Neural cell (in vitro differentiated cells): ENCODE data around the gene PCDH11X. TPM values are rescaled to one million over a fixed set of nuclear protein-coding genes. Genes with fewer than 3 reads are reported as not detected.
"Not testable (repeated sequence)": the region's sequence is repeated elsewhere in the genome, so short reads cannot be mapped to it uniquely, and the experiment has no call there.

ENCODE experiments used
- H2AFZ ChIP-seq: fragments of 200-600, 300-800 bp; sonication (generic), shearing (Covaris generic); 2 replicates; pipeline ENCODE4 v1.6.0; 2014; ENCODE audit warnings: low read depth, mild to moderate bottlenecking, antibody characterized with exemption, low read length, moderate library complexity
- H3F3A ChIP-seq: fragments of 200-600 bp; shearing (Covaris generic); 2 replicates; pipeline ENCODE4 v1.6.1; 2016; ENCODE audit warnings: mild to moderate bottlenecking, moderate library complexity, mixed read lengths, antibody characterized with exemption, low read length; ENCODE audit not compliant: insufficient read depth, poor library complexity, severe bottlenecking
- H3K27ac ChIP-seq: fragments of 200-600, 300-800 bp; sonication (generic), shearing (Covaris generic); 2 replicates; pipeline ENCODE4 v1.5.1; 2014; ENCODE audit warnings: mild to moderate bottlenecking, low read length, moderate library complexity
- H3K27me3 ChIP-seq: fragments of 300-800, 200-600 bp; sonication (generic), shearing (Covaris generic); 2 replicates; pipeline ENCODE4 v1.6.0; 2014; ENCODE audit warnings: mild to moderate bottlenecking, low read depth, low read length, moderate library complexity; ENCODE audit not compliant: insufficient read depth
- H3K36me3 ChIP-seq: fragments of 300-800, 200-600 bp; sonication (generic), shearing (Covaris generic); 2 replicates; pipeline ENCODE4 v1.5.1; 2014; ENCODE audit warnings: mild to moderate bottlenecking, antibody characterized with exemption, low read length, moderate library complexity; ENCODE audit not compliant: insufficient read depth
- H3K4me2 ChIP-seq: fragments of 300-800, 200-600 bp; sonication (generic), shearing (Covaris generic); 2 replicates; pipeline ENCODE4 v1.6.0; 2014; ENCODE audit warnings: mild to moderate bottlenecking, low read length
- H3K4me3 ChIP-seq: fragments of 300-800, 200-600 bp; sonication (generic), shearing (Covaris generic); 2 replicates; pipeline ENCODE4 v1.5.1; 2014; ENCODE audit warnings: mild to moderate bottlenecking, low read length, moderate library complexity
- H3K79me2 ChIP-seq: fragments of 200-600 bp; shearing (Covaris generic); replicated peaks from 2 replicates; pipeline ENCODE4 v1.6.0; 2014; ENCODE audit warnings: mild to moderate bottlenecking, low read length, moderate library complexity; ENCODE audit not compliant: insufficient read depth
- H3K9ac ChIP-seq: fragments of 300-800, 200-600 bp; sonication (generic), shearing (Covaris generic); 2 replicates; pipeline ENCODE4 v1.6.1; 2016; ENCODE audit warnings: mild to moderate bottlenecking, low read length, mixed read lengths
- H3K9me2 ChIP-seq: fragments of 200-600 bp; shearing (Covaris generic); 2 replicates; pipeline ENCODE4 v1.6.1; 2016; ENCODE audit warnings: mild to moderate bottlenecking, low read length, mixed read lengths; ENCODE audit not compliant: insufficient read depth
- H3K9me3 ChIP-seq: fragments of 200-600, 300-800 bp; sonication (generic), shearing (Covaris generic); 2 replicates; pipeline ENCODE4 v1.6.1; 2016; ENCODE audit warnings: mild to moderate bottlenecking, mixed run types, low read length, moderate library complexity, mixed read lengths
- H4K20me1 ChIP-seq: fragments of 200-600 bp; shearing (Covaris generic); 2 replicates; pipeline ENCODE4 v1.6.1; 2016; ENCODE audit warnings: mild to moderate bottlenecking, mixed run types; ENCODE audit not compliant: insufficient read depth
- polyA minus RNA-seq: library from RNA; depleted of rRNA, polyadenylated mRNA; stranded (reverse); fragments of >200 nt; gene quantifications from 2 replicates; pipeline ENCODE4 v1.2.3, GENCODE V29; 2014
- polyA plus RNA-seq: library from polyadenylated mRNA; depleted of rRNA; stranded (reverse); fragments of >200 nt; gene quantifications from 2 replicates; pipeline ENCODE4 v1.2.3, GENCODE V29; 2014

The PCDH11X gene, protein sequence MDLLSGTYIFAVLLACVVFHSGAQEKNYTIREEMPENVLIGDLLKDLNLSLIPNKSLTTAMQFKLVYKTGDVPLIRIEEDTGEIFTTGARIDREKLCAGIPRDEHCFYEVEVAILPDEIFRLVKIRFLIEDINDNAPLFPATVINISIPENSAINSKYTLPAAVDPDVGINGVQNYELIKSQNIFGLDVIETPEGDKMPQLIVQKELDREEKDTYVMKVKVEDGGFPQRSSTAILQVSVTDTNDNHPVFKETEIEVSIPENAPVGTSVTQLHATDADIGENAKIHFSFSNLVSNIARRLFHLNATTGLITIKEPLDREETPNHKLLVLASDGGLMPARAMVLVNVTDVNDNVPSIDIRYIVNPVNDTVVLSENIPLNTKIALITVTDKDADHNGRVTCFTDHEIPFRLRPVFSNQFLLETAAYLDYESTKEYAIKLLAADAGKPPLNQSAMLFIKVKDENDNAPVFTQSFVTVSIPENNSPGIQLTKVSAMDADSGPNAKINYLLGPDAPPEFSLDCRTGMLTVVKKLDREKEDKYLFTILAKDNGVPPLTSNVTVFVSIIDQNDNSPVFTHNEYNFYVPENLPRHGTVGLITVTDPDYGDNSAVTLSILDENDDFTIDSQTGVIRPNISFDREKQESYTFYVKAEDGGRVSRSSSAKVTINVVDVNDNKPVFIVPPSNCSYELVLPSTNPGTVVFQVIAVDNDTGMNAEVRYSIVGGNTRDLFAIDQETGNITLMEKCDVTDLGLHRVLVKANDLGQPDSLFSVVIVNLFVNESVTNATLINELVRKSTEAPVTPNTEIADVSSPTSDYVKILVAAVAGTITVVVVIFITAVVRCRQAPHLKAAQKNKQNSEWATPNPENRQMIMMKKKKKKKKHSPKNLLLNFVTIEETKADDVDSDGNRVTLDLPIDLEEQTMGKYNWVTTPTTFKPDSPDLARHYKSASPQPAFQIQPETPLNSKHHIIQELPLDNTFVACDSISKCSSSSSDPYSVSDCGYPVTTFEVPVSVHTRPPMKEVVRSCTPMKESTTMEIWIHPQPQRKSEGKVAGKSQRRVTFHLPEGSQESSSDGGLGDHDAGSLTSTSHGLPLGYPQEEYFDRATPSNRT (N-terminal part only)
- polyA plus RNA-seq (2.5 and 3.4 TPM in 2 replicates), polyA minus RNA-seq (22.3 and 22.4 TPM in 2 replicates)

DNA sequence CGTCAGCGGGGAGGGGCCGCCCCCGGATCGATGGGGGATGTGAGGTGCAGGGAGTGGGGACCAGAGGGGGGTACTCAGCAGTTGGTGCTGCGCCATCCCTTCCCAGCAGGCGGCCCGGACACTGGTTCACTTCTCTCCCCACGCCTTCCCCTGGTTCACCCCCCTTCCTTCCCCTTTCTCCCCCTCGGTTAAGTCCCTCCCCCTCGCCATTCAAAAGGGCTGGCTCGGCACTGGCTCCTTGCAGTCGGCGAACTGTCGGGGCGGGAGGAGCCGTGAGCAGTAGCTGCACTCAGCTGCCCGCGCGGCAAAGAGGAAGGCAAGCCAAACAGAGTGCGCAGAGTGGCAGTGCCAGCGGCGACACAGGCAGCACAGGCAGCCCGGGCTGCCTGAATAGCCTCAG is at the start of gene PCDH11X:
Gene PCDH11X, plus strand, starts transcription at position 241 of the 400 bp plus-strand sequence. CDS start 56,130 bp downstream, outside the sequence.
- not testable (repeated sequence) for H3K9me2 ChIP-seq, H3K27ac ChIP-seq, H3K4me2 ChIP-seq, H3K36me3 ChIP-seq, H3K9me3 ChIP-seq, H2AFZ ChIP-seq, H3K27me3 ChIP-seq, H3K79me2 ChIP-seq, H3F3A ChIP-seq, H4K20me1 ChIP-seq, H3K9ac ChIP-seq
- H3K4me3 ChIP-seq = peak within 1 kb of the TSS; percentile 58

DNA sequence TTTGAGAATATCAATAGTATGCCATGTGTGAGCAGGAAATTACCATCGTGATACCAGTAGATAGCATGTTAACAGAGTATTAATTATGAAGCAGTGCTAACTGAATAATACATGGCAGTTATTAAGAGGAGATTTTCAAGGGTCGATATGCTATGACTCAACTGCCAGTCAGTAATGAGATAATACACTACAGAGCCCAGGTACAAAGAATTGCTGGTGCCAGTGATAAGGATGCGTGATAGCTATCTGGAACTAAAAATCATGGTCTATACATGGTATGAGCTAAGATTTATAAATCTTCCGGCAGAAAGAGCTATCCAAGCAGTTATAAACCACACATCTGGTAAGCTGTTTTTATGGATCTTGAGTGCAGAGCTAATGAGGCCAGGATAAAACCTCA is 31.7 kb upstream of the PCDH11X start:
- H2AFZ ChIP-seq, H3K4me2 ChIP-seq, H3K9ac ChIP-seq, H3K27ac ChIP-seq, H3K27me3 ChIP-seq, H3K9me3 ChIP-seq, H3K4me3 ChIP-seq, H3F3A ChIP-seq, H4K20me1 ChIP-seq, H3K36me3 ChIP-seq, H3K79me2 ChIP-seq, H3K9me2 ChIP-seq: not testable (repeated sequence)

DNA sequence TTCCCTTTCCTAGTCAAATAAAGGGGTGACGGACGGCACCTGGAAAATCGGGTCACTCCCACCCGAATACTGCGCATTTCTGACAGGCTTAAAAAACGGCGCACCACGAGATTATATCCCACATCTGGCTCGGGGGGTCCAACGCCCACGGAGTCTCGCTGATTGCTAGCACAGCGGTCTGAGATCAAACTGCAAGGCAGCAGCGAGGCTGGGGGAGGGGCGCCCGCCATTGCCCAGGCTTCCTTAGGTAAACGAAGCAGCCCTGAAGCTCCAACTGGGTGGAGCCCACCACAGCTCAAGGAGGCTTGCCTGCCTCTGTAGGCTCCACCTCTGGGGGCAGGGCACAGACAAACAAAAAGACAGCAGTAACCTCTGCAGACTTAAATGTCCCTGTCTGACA is 26.2 kb upstream of the PCDH11X start:
- H2AFZ ChIP-seq, H3K27me3 ChIP-seq, H3K9me2 ChIP-seq, H3K9me3 ChIP-seq, H3K4me2 ChIP-seq, H3K27ac ChIP-seq, H3K79me2 ChIP-seq, H3K36me3 ChIP-seq, H3K9ac ChIP-seq, H3K4me3 ChIP-seq, H4K20me1 ChIP-seq, H3F3A ChIP-seq: not testable (repeated sequence)

- not testable (repeated sequence) for H3K4me2 ChIP-seq, H3K4me3 ChIP-seq, H3K27ac ChIP-seq, H4K20me1 ChIP-seq, H3K79me2 ChIP-seq, H3K27me3 ChIP-seq, H3K36me3 ChIP-seq, H3K9me2 ChIP-seq, H3K9me3 ChIP-seq, H3F3A ChIP-seq, H2AFZ ChIP-seq, H3K9ac ChIP-seq
These were observed 8.3 kb upstream of the PCDH11X start for GRCh38 chrX:91770619-91771488.
